Thyroid gland (tissue), 4 donors: Measurements from ENCODE around the gene CTDSPL. TPM values are rescaled to one million over a fixed set of nuclear protein-coding genes. Genes with fewer than 3 reads are reported as not detected.
"Not testable (repeated sequence)": the region's sequence is repeated elsewhere in the genome, so short reads cannot be mapped to it uniquely, and the experiment has no call there.

Experiments
- DNase-seq, 2 donors: peaks; one replicate each; pipeline ENCODE4 v3.0.0-alpha.2; 2019
- H3K27ac ChIP-seq, 3 donors: fragments of 200-600 bp; sonication (generic); 1 replicate in 2 of 3; 2 replicates in 1 of 3; pipeline ENCODE4 v1.5.1; 2016 to 2019; ENCODE audit warnings: mild to moderate bottlenecking in 1 of 3, moderate library complexity in 1 of 3
- H3K27me3 ChIP-seq: fragments of 200-600 bp; sonication (generic); one replicate; pipeline ENCODE4 v1.5.1; 2019
- H3K36me3 ChIP-seq, 2 donors: fragments of 200-600 bp; sonication (generic); one replicate each; pipeline ENCODE4 v1.5.1; 2016 to 2019
- H3K4me1 ChIP-seq, 2 donors: fragments of 200-600 bp; sonication (generic); one replicate each; pipeline ENCODE4 v1.5.1; 2017 to 2019
- H3K4me3 ChIP-seq, 3 donors: fragments of 200-600 bp; sonication (generic); replicated peaks in 1 of 3; 1 replicate in 2 of 3; 2 replicates in 1 of 3; pipeline ENCODE4 v1.5.1; 2016; ENCODE audit warnings: mild to moderate bottlenecking in 1 of 3
- H3K9me3 ChIP-seq: fragments of 200-600 bp; sonication (generic); one replicate; pipeline ENCODE4 v1.5.1; 2017
- POLR2A ChIP-seq, 2 donors: fragments of 450-650 bp; IDR thresholded peaks; one replicate each; pipeline ENCODE4 v1.6.1; 2017; ENCODE audit warnings: antibody characterized with exemption in 2 of 2, mild to moderate bottlenecking in 2 of 2, moderate library complexity in 1 of 2
- WGBS, 2 donors: methylation state at CpG; one replicate each; pipeline ENCODE4 v1.1.5; 2017; 5-methylcytosine and 5-hydroxymethylcytosine counted together
- intact Hi-C: fragments of 100-400 bp; cut with DNase I; formaldehyde crosslinking; loops from one replicate; pipeline ENCODE4 v1.15.1; 2023
- total RNA-seq, 4 donors: library from RNA; depleted of rRNA; stranded (reverse); fragments of >200 nt; gene quantifications; one replicate each; pipeline ENCODE4 v1.2.3, GENCODE V29; 2016
- TF ChIP-seq, protein P1 (sequence below), 6 experiments: fragments of 200-600 bp in 3 of 6; fragments of 450-650 bp in 3 of 6; sonication (generic) in 3 of 6; IDR thresholded peaks; one replicate each; pipeline ENCODE4 v1.5.1; 2016 to 2019; ENCODE audit warnings: antibody characterized with exemption in 6 of 6, mild to moderate bottlenecking in 2 of 6, inconsistent platforms in 1 of 6, moderate library complexity in 1 of 6

The CTDSPL gene
- total RNA-seq, 4 donors from 2014 or later: 23.6 to 37.9 (median 29.8) TPM

DNA sequence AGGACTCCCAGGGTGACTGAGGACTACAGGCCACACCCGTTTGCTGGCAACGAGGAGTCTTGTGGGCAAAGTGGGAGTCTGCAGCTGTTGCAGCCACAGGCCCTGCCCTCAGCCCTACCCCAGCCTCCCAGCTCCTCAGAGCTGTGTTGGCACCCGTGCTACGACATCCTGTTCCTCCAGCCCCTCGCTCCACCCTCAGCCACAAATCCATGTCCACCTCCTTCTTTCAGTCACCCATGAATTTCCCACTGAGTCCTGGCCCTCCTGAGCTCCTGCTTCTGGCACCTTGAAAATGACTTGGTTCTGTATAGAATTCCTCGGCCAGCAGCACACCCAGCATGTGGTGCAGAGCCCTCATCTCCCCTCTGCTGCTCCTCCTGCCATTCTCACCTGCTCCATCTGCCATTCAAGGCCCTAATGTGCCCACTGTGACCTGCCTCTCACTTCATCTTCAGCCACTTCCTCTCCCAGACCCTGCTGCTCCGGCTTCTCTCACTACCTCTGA, 108.0 kb downstream of the CTDSPL start:
- no peak for DNase-seq
- 70 to 82% methylated on average over 7 of the region's 7 CpGs for WGBS, 2 donors
- H3K9me3 ChIP-seq: no peaks in the 10 kb centered on the region
- H3K27me3 ChIP-seq: no peaks in the 10 kb centered on the region
- intact Hi-C loops: no loop called here
- TF ChIP-seq, protein P1, sequence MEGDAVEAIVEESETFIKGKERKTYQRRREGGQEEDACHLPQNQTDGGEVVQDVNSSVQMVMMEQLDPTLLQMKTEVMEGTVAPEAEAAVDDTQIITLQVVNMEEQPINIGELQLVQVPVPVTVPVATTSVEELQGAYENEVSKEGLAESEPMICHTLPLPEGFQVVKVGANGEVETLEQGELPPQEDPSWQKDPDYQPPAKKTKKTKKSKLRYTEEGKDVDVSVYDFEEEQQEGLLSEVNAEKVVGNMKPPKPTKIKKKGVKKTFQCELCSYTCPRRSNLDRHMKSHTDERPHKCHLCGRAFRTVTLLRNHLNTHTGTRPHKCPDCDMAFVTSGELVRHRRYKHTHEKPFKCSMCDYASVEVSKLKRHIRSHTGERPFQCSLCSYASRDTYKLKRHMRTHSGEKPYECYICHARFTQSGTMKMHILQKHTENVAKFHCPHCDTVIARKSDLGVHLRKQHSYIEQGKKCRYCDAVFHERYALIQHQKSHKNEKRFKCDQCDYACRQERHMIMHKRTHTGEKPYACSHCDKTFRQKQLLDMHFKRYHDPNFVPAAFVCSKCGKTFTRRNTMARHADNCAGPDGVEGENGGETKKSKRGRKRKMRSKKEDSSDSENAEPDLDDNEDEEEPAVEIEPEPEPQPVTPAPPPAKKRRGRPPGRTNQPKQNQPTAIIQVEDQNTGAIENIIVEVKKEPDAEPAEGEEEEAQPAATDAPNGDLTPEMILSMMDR (IDR thresholded peaks at IDR 0.05): no peak
- no peak for TF ChIP-seq POLR2A (IDR thresholded peaks at IDR 0.05)
- H3K4me3 ChIP-seq: no peak overlapping the region
- no peaks in the 10 kb centered on the region for H3K36me3 ChIP-seq
- H3K4me1 ChIP-seq: peaks cover 0 to 7% of the 10 kb centered on the region in 2 donors
- no peak overlapping the region for H3K27ac ChIP-seq

DNA sequence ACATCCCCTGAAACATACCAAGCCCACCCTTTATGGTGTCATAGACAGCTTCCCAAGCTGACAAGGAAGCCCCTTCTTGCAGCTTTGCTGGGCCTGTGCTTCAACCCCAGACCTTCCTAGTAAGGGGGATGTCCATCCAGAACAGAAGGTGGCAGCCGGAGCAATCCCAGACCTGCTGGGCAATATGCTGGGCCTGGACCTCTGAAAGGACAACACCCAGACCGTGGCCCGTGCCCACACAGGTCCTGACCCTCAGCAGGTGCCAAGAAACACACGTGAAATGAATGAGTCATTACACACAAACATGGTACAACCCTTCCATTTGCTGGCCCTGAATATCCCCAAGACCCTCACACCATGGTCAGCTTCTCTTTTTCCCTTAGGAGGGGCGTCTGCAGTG, 109.1 kb downstream of the CTDSPL start:
- peaks cover 0 to under 1% of the 10 kb centered on the region in 2 donors for H3K36me3 ChIP-seq
- H3K27me3 ChIP-seq: no peaks in the 10 kb centered on the region
- 93 to 95% methylated on average over 4 to 5 of the region's 5 CpGs for WGBS, 2 donors
- no peak for TF ChIP-seq POLR2A (IDR thresholded peaks at IDR 0.05)
- TF ChIP-seq, protein P1 (IDR thresholded peaks at IDR 0.05): no peak
- no peak for DNase-seq
- H3K27ac ChIP-seq: no peak overlapping the region
- H3K4me1 ChIP-seq: peaks cover 0 to 7% of the 10 kb centered on the region in 2 donors
- no peaks in the 10 kb centered on the region for H3K9me3 ChIP-seq
- intact Hi-C loops: no loop called here
- no peak overlapping the region for H3K4me3 ChIP-seq

DNA sequence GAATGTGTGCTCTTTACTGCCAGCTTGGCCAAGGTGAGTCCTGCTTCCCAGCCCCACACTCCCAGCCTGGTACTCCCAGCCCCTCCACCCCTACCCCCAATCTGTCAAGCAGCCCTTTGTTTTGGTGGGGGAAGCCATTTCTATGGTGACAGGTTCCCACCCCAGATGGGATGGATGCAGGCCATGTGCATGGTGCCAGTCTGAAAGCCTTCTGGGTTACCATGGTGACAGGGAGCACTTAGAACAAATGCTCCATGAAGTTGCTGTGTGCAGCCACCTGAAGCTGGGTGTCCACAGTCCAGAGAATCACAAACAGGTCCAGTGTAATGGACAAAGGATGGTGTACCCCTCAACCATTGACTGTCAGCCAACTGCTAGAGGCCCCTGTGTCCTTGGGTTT, 109.8 kb downstream of the CTDSPL start:
- Histone ChIP-seq H3K36me3 (peaks cover 0 to 5% of the 10 kb centered on the region in 2 donors), H3K4me3 (no peak overlapping the region)
- intact Hi-C loops: no loop called here

DNA sequence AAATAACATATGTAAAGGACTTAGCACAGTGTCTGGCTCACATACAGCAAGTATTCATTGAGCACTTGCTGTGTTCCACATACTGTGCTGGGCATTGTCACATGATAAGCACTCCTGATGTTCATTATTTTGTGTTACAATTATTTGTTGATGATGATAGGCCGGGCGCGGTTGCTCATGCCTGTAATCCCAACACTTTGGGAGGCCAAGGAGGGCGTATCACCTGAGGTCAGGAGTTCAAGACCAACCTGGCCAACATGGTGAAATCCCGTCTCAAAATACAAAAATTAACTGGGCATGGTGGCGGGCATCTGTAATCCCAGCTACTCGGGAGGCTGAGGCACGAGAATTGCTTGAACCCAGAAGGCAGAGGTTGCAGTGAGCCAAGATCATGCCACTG, 110.4 kb downstream of the CTDSPL start:
- WGBS, 2 donors: 92 to 94% methylated on average over 8 of the region's 8 CpGs
- intact Hi-C loops, H3K9me3 ChIP-seq: not testable (repeated sequence)

More for the DNA sequence above, 109.8 kb downstream of the CTDSPL start:
- DNase-seq: no peak
- no peak for TF ChIP-seq POLR2A (IDR thresholded peaks at IDR 0.05)
- TF ChIP-seq, protein P1 (IDR thresholded peaks at IDR 0.05): no peak
- peaks cover 0 to 7% of the 10 kb centered on the region in 2 donors for H3K4me1 ChIP-seq
- H3K27ac ChIP-seq: no peak overlapping the region
- H3K27me3 ChIP-seq: no peaks in the 10 kb centered on the region
- no peaks in the 10 kb centered on the region for H3K9me3 ChIP-seq

DNA sequence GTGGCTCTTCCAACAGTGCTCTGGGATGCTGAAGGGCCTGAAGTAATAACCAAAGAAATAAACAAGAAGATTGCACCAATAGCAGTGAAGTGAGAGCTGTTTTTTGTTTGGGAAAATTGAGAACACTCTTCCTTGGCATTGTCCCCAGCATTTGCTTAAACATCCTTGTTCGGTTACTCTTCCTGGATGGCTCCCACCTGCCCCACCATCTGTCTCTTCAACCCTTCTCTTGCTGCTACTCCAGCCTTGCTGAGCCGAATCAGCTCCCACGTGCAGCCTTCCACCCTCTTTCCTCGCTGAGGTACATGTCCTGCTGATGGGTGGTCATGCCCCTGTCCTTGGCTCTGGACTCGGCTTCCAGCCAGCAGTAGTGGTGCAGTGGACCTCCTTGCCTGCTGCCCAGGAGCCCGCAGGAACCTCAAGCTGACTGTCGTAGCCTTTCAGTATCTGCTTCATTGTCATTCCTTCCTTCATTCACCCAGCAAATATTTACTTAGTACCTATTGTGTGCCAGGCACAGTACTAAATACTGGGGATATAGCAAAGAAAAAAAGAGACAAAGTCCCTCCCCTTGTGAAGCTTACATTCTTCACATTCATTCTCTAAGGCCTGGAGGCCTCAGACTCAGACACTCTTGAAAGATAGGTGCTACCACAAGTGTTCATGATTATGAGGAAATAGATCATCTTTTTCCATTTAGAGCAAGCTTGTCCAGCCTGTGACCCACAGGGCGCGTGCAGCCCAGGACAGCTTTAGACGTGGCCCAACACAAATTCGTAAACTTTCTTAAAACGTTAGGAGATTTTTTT, 111.8 kb downstream of the CTDSPL start:
- 88 to 91% methylated on average over 12 of the region's 12 CpGs for WGBS, 2 donors
- H3K27me3 ChIP-seq: no peaks in the 10 kb centered on the region
- intact Hi-C loops: no loop called here
- TF ChIP-seq, protein P1 (IDR thresholded peaks at IDR 0.05): no peak
- TF ChIP-seq POLR2A (IDR thresholded peaks at IDR 0.05): no peak
- DNase-seq: no peak
- H3K4me1 ChIP-seq: peaks cover 0 to 7% of the 10 kb centered on the region in 2 donors
- no peak overlapping the region for H3K4me3 ChIP-seq
- H3K9me3 ChIP-seq: no peaks in the 10 kb centered on the region
- H3K27ac ChIP-seq: no peak overlapping the region
- peaks cover 0 to 5% of the 10 kb centered on the region in 2 donors for H3K36me3 ChIP-seq

More for the DNA sequence above, 110.4 kb downstream of the CTDSPL start:
- H3K4me3 ChIP-seq, H3K27ac ChIP-seq, H3K36me3 ChIP-seq, H3K4me1 ChIP-seq, DNase-seq, H3K27me3 ChIP-seq: not testable (repeated sequence)
